ENCODE results near the gene TBATA.

DNA sequence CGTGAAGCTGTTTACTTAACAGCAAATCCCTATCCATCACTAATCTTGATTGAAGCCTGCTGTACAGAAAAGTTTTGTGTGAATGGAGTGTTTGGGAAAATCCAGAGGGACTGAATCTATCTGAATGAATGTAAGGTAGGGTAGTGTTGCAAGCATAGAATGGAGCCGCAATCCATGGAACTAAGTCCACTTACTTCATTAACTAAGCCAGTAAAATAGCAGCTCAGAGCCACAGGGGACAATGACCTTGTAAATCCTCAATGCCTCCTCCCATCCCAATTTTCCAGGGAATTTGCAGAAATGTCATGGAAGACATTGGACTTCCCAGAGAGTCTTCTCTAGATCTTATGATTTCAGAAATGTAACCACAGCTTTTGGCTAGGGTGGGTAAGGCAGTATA, 15.2 kb downstream of the TBATA start:
- TF ChIP-seq, protein P1, sequence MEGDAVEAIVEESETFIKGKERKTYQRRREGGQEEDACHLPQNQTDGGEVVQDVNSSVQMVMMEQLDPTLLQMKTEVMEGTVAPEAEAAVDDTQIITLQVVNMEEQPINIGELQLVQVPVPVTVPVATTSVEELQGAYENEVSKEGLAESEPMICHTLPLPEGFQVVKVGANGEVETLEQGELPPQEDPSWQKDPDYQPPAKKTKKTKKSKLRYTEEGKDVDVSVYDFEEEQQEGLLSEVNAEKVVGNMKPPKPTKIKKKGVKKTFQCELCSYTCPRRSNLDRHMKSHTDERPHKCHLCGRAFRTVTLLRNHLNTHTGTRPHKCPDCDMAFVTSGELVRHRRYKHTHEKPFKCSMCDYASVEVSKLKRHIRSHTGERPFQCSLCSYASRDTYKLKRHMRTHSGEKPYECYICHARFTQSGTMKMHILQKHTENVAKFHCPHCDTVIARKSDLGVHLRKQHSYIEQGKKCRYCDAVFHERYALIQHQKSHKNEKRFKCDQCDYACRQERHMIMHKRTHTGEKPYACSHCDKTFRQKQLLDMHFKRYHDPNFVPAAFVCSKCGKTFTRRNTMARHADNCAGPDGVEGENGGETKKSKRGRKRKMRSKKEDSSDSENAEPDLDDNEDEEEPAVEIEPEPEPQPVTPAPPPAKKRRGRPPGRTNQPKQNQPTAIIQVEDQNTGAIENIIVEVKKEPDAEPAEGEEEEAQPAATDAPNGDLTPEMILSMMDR (optimal IDR thresholded peaks at IDR 0.05 in 1 of 3, IDR thresholded peaks at IDR 0.05 in 1 of 3, conservative IDR thresholded peaks at IDR 0.05 in 1 of 3; ENCODE audit: extremely low read depth in 1 of 3, insufficient read depth in 2 of 3, low read length in 3 of 3) = no peak
- TF ChIP-seq EZH2 (IDR thresholded peaks at IDR 0.05; ENCODE audit: low read length) = no peak
